Measurements from ENCODE around the gene KLK13. TPM values are rescaled to one million over a fixed set of nuclear protein-coding genes. Genes with fewer than 3 reads are reported as not detected.

Gene KLK13
- total RNA-seq, 1 experiment from 2014 or later = not detected

DNA sequence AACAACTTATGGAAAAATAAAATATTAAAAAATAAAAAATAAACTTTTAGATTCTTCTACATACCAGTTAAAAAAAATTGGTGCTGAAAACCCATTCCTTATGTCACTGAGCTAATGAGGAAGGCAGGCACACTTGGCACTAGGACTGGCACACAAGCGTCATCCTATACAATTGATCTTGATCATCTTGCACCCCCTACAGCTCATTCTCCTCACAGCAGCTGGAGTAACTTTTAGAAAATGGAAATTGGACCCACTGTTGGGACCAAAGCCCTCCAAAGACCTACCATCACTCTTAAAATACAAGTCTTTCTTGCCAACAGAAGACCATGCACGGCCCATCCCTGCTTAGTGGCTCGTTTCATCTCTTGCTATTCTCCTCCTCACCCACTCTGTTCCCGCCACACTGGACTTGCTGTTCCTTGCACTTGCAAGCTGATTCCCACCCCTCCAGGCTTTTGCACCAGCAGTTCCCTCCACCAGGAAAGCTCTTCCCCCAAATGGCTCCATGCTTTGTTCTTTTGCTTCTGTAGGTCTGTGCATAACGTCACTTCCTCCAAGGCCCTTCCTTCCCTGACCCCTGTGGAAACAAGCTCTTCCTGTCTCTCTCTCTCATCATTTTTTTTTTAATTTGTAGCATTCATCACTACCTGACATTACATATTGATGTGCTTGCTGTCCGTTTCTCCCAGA is 31.7 kb upstream of the KLK13 start:
- Histone ChIP-seq H3K36me3 (ENCODE audit: insufficient read depth, low read length, poor library complexity, severe bottlenecking) (peaks cover 3% of the 10 kb centered on the region), H3K4me1 (ENCODE audit: insufficient read depth, low read length, poor library complexity, severe bottlenecking) (no peaks in the 10 kb centered on the region), H3K9me3 (ENCODE audit: low read depth, low read length, poor library complexity, severe bottlenecking) (no peaks in the 10 kb centered on the region), H3K27me3 (replicated peaks; ENCODE audit: insufficient read depth, low read depth, low read length, poor library complexity) (no peaks in the 10 kb centered on the region), H3K27ac (ENCODE audit: low read depth, low read length, poor library complexity, severe bottlenecking) (no peak overlapping the region), H3K4me3 (ENCODE audit: low read depth, low read length, poor library complexity, severe bottlenecking) (no peak overlapping the region)
- CTCF ChIA-PET = interaction anchor here (0.6 to 1.9 kb wide), 2 partner anchors 76 to 739 kb away, joined by 3 to 10 read pairs; no protein-coding TSS in a partner anchor
- intact Hi-C loops (cut with micrococcal nuclease; ENCODE audit: unreplicated experiment) = loop anchor here (5.0 to 10.0 kb wide), 2 partner anchors 172 to 389 kb away; no protein-coding TSS in a partner anchor
- peak; percentile 17 for DNase-seq (ENCODE audit: low spot score)
- peak; percentile 44; the same call in 1 of the 2 replicates for TF ChIP-seq CTCF (conservative IDR thresholded peaks at IDR 0.05; ENCODE audit: low read depth, low read length)
- no peak for TF ChIP-seq EZH2 (IDR thresholded peaks at IDR 0.05; ENCODE audit: borderline replicate concordance, low read depth, low read length, poor library complexity, severe bottlenecking)
- no TSS peak for BruUV-seq (replicated peaks)
- POLR2A ChIA-PET (ENCODE audit: low non-redundant PET) = no interaction called here

DNA sequence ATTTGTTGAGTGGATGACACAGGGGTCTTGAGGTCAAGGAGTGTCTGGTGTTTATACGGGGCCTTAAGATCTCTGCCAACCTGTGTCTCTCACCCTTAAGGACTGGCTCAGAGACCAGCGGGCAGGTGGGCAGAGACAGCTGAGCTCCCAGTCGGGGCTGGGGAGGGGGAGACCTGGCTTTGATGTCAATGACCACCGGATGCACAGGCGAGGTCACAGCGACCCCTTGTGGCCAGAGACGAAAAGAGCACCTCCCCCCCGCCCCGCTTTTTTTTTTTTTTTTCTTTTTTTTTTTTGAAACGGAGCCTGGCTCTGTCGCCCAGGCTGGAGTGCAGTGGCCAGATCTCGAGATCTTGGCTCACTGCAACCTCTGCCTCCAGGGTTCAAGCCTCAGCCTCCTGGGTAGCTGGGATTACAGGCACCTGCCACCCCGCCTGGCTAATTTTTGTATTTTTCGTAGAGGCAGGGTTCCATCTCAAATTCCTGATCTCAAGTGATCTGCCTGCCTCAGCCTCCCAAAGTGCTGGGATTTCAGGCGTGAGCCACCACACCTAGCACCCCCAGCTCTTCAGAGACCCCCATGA is 29.9 kb upstream of the KLK13 start:
- intact Hi-C loops (cut with micrococcal nuclease; ENCODE audit: unreplicated experiment) = loop anchor here (1.0 to 10.0 kb wide), 3 partner anchors 73 to 387 kb away; no protein-coding TSS in a partner anchor
- H3K4me1 ChIP-seq (ENCODE audit: insufficient read depth, low read length, poor library complexity, severe bottlenecking) = no peaks in the 10 kb centered on the region
- CTCF ChIA-PET = interaction anchor here (0.7 kb wide), 3 partner anchors 13 to 280 kb away, joined by 6 to 8 read pairs (median 6); no protein-coding TSS in a partner anchor
- no peak overlapping the region for H3K27ac ChIP-seq (ENCODE audit: low read depth, low read length, poor library complexity, severe bottlenecking)
- DNase-seq (ENCODE audit: low spot score) = peak; percentile 34
- no peaks in the 10 kb centered on the region for H3K36me3 ChIP-seq (ENCODE audit: insufficient read depth, low read length, poor library complexity, severe bottlenecking)
- no peak overlapping the region for H3K4me3 ChIP-seq (ENCODE audit: low read depth, low read length, poor library complexity, severe bottlenecking)
- POLR2A ChIA-PET (ENCODE audit: low non-redundant PET) = no interaction called here
- no peaks in the 10 kb centered on the region for H3K27me3 ChIP-seq (replicated peaks; ENCODE audit: insufficient read depth, low read depth, low read length, poor library complexity)
- peak; percentile 82 for TF ChIP-seq CTCF (conservative IDR thresholded peaks at IDR 0.05; ENCODE audit: low read depth, low read length)
- no peak for TF ChIP-seq EZH2 (IDR thresholded peaks at IDR 0.05; ENCODE audit: borderline replicate concordance, low read depth, low read length, poor library complexity, severe bottlenecking)
- no TSS peak for BruUV-seq (replicated peaks)
- H3K9me3 ChIP-seq (ENCODE audit: low read depth, low read length, poor library complexity, severe bottlenecking) = no peaks in the 10 kb centered on the region

- Histone ChIP-seq H3K36me3 (ENCODE audit: insufficient read depth, low read length, poor library complexity, severe bottlenecking) (no peaks in the 10 kb centered on the region), H3K4me1 (ENCODE audit: insufficient read depth, low read length, poor library complexity, severe bottlenecking) (no peaks in the 10 kb centered on the region), H3K27ac (ENCODE audit: low read depth, low read length, poor library complexity, severe bottlenecking) (no peak overlapping the region), H3K9me3 (ENCODE audit: low read depth, low read length, poor library complexity, severe bottlenecking) (no peaks in the 10 kb centered on the region), H3K27me3 (replicated peaks; ENCODE audit: insufficient read depth, low read depth, low read length, poor library complexity) (no peaks in the 10 kb centered on the region), H3K4me3 (ENCODE audit: low read depth, low read length, poor library complexity, severe bottlenecking) (no peak overlapping the region)
- ChIA-PET POLR2A (ENCODE audit: low non-redundant PET) (no interaction called here), CTCF (interaction anchor here (0.6 kb wide), 1 partner anchor 163 kb away, joined by 6 read pairs; no protein-coding TSS in a partner anchor)
- intact Hi-C loops (cut with micrococcal nuclease; ENCODE audit: unreplicated experiment) = loop anchor here (1.0 to 10.0 kb wide), 2 partner anchors 72 to 169 kb away; no protein-coding TSS in a partner anchor
- DNase-seq (ENCODE audit: low spot score) = no peak
- BruUV-seq (replicated peaks) = no TSS peak
- TF ChIP-seq CTCF (conservative IDR thresholded peaks at IDR 0.05; ENCODE audit: low read depth, low read length) (no peak), EZH2 (IDR thresholded peaks at IDR 0.05; ENCODE audit: borderline replicate concordance, low read depth, low read length, poor library complexity, severe bottlenecking) (no peak)
Measured at GRCh38 chr19:51093510-51094345, 28.8 kb upstream of the KLK13 start.

Data from A673 (cell line).